GM23338 (cell line): ENCODE measurements around the gene RPS6KC1.

ENCODE experiments used
- EZH2phosphoT487 ChIP-seq: fragments of 200-600 bp; sonication (generic); IDR thresholded peaks from one replicate; pipeline ENCODE4 v1.8.1; 2018; ENCODE audit warnings: antibody characterized with exemption; ENCODE audit not compliant: unreplicated experiment
- JUNB ChIP-seq: IDR thresholded peaks from one replicate; pipeline ENCODE4 v1.6.1; 2016; ENCODE audit warnings: antibody characterized with exemption; ENCODE audit not compliant: unreplicated experiment
- TF ChIP-seq, protein P1 (sequence below), 2 experiments: fragments of 200-600 bp in 1 of 2; sonication (generic) in 1 of 2; conservative IDR thresholded peaks; 2 replicates each; pipeline versions ENCODE4 v1.5.1 to v1.6.1; 2016 to 2017; ENCODE audit warnings: antibody characterized with exemption in 2 of 2, low read depth in 2 of 2, mild to moderate bottlenecking in 2 of 2, moderate library complexity in 1 of 2
- TF ChIP-seq, protein P2 (sequence below): IDR thresholded peaks from one replicate; pipeline ENCODE4 v1.6.1; 2018; ENCODE audit warnings: antibody characterized with exemption; ENCODE audit not compliant: unreplicated experiment
- TF ChIP-seq, protein P3 (sequence below): IDR thresholded peaks from 2 replicates; pipeline ENCODE4 v1.6.1; 2016; ENCODE audit warnings: antibody characterized with exemption

DNA sequence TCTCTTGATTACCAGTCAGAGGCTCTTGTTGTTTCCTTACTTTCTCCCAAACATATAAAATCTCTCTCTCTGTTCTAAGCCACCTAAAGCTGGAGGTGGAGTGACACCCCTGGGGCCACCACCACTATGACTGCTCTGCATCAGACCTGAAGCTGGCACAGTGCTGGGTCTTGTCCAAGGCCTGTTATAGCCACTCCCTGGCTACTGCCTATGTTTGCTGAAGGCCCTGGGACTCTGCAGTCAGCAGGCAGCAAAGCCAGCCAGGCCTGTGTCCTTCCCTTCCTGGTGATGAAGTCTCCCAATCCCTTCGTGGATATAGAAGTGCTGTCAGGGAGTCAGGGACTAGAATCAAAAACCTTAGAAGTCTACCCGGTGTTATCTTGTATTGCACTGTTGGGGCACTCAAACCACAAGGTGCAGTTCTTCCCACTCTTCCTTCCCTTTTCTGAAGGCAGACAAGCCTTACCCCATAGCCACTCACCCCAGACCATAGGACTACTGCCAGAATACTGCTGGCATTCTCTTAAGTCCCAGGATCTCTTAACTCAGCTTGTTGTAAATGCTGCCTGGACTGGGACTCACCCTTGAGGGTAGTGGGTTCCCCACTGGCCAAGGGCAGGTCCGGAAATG lies 103.1 kb downstream of the RPS6KC1 start:
- TF ChIP-seq, protein P1, sequence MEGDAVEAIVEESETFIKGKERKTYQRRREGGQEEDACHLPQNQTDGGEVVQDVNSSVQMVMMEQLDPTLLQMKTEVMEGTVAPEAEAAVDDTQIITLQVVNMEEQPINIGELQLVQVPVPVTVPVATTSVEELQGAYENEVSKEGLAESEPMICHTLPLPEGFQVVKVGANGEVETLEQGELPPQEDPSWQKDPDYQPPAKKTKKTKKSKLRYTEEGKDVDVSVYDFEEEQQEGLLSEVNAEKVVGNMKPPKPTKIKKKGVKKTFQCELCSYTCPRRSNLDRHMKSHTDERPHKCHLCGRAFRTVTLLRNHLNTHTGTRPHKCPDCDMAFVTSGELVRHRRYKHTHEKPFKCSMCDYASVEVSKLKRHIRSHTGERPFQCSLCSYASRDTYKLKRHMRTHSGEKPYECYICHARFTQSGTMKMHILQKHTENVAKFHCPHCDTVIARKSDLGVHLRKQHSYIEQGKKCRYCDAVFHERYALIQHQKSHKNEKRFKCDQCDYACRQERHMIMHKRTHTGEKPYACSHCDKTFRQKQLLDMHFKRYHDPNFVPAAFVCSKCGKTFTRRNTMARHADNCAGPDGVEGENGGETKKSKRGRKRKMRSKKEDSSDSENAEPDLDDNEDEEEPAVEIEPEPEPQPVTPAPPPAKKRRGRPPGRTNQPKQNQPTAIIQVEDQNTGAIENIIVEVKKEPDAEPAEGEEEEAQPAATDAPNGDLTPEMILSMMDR (conservative IDR thresholded peaks at IDR 0.05; ENCODE audit: low read depth in 2 of 2), result no peak
- TF ChIP-seq, protein P2, sequence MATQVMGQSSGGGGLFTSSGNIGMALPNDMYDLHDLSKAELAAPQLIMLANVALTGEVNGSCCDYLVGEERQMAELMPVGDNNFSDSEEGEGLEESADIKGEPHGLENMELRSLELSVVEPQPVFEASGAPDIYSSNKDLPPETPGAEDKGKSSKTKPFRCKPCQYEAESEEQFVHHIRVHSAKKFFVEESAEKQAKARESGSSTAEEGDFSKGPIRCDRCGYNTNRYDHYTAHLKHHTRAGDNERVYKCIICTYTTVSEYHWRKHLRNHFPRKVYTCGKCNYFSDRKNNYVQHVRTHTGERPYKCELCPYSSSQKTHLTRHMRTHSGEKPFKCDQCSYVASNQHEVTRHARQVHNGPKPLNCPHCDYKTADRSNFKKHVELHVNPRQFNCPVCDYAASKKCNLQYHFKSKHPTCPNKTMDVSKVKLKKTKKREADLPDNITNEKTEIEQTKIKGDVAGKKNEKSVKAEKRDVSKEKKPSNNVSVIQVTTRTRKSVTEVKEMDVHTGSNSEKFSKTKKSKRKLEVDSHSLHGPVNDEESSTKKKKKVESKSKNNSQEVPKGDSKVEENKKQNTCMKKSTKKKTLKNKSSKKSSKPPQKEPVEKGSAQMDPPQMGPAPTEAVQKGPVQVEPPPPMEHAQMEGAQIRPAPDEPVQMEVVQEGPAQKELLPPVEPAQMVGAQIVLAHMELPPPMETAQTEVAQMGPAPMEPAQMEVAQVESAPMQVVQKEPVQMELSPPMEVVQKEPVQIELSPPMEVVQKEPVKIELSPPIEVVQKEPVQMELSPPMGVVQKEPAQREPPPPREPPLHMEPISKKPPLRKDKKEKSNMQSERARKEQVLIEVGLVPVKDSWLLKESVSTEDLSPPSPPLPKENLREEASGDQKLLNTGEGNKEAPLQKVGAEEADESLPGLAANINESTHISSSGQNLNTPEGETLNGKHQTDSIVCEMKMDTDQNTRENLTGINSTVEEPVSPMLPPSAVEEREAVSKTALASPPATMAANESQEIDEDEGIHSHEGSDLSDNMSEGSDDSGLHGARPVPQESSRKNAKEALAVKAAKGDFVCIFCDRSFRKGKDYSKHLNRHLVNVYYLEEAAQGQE, result no peak
- TF ChIP-seq JUNB, result no peak
- TF ChIP-seq EZH2phosphoT487, result no peak
- TF ChIP-seq, protein P3, sequence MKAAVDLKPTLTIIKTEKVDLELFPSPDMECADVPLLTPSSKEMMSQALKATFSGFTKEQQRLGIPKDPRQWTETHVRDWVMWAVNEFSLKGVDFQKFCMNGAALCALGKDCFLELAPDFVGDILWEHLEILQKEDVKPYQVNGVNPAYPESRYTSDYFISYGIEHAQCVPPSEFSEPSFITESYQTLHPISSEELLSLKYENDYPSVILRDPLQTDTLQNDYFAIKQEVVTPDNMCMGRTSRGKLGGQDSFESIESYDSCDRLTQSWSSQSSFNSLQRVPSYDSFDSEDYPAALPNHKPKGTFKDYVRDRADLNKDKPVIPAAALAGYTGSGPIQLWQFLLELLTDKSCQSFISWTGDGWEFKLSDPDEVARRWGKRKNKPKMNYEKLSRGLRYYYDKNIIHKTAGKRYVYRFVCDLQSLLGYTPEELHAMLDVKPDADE, result no peak
